Kidney tubule cell (primary cell): ENCODE measurements around the gene ADORA1.

Experiments used
- DNase-seq: peaks from one replicate; pipeline ENCODE4 v3.0.0-alpha.2; 2018; ENCODE audit warnings: low spot score

ADORA1 gene

GRCh38 chr1:203187304-203187685 is 59.8 kb downstream of the ADORA1 start:
- no peak for DNase-seq

DNA sequence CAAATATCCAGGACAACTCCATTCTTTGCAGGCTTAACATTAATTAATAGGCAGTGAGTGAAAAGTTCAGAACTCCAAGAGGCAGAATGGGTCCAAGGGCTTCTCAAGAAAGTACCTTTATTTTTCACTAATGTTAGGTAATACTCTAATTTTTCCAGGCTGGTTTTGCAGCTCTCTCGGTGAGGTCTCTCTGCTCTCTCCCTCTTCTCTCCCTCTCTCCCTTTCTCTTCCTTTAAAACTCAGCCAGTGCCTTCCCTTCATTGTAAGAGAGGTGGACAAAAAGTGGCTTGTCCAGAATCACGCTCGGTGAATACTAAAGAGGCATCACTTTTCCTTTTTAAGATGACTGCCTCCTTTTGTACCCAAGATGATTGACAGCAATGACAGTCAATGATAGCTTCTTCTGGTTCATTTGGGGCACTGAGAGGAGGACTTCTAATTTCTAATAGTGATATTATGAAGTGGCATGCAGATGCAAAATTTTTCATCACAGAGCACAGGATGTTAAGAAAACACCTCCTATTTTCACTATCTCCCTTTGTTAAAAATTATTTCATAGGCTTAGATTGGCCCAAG is 60.3 kb downstream of the ADORA1 start:
- no peak for DNase-seq

DNA sequence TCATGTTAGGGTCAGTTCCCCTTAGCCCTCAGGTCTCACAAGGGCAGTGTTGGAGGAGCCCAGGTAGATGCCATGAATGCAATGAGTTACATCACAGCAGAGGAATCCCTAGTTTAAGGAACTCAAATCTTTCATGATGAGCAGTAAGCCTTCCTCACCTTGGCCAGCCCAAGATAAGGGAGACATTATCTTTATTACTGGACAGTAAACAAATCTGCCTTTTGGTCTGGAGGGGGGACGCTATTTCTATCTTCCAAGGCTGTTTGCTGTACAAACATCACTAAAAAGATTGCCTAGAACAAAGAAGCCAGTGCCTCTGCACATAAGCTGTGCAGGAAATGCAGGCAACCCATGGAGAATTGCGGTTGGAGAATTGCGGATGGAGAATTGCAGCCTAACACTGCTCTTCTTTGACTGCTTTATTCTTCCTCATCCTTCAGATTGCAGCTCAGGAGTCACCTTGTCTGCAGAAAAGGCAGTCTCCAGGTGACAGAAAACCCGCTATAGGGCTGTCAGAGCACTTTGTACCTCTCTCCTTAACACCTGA is 61.2 kb downstream of the ADORA1 start:
- DNase-seq: no peak

DNA sequence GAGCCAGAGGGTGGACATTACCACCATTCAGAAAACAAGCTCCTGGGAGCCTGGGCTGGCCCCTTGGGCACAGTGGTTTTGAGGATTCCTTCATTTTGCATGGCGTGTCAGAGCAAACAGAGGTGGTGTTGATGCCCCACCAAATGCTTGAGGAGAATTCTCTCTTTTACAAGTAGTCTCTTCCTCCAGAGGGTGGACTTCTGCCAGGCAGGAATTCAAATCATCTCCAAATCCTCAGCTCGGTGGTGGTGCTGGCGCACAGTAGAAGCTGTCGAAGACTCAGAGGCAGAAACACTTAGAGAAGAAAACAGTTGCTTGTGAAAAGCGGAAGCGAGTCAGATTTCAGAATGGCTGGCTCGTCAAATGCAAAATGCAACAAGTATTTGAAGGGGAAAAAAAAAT is 62.4 kb downstream of the ADORA1 start:
- DNase-seq: no peak

- no peak for DNase-seq
Measured at GRCh38 chr1:203190949-203191348, 63.4 kb downstream of the ADORA1 start.

DNA sequence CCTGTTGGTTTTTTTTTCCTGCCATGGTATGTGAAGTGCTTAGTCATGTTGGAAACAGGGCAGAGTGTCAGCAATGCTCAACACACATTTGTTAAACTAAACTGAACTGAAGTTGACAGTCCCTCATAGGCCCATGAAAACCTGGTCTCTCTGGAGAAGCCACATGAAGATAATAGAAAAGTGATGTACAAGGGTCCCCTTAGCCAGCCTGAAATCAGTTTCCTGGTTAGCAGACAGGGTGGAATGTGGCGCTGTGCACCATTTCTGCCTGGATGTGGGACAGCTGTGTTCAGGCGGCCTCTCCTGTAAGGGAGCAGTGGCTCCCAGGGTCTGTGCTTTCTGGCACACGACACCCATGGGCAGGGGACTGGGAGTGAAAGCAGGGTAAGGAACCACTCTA is 68.8 kb downstream of the ADORA1 start:
- DNase-seq: no peak

- DNase-seq: peak; percentile 74
Measured at GRCh38 chr1:203197625-203198024, 70.1 kb downstream of the ADORA1 start.

GRCh38 chr1:203199002-203199401 is 71.5 kb downstream of the ADORA1 start:
- no peak for DNase-seq

DNA sequence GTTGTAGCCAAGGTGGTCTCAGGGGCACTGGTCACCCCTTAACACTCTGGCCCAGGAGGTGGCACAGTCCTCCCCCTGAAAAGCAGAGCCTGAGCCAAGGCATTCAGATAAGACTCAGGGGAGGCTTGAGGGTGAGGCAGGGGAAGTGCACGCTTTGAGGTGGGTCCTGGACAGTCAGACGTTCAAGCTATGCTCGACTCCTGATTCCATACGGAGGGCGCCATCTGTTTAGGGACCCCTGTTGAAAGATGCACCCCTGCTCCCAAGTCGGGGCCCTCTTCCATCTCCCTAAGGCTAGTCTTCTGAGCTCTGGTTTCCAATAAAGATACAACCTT is 71.9 kb downstream of the ADORA1 start:
- DNase-seq: no peak

DNA sequence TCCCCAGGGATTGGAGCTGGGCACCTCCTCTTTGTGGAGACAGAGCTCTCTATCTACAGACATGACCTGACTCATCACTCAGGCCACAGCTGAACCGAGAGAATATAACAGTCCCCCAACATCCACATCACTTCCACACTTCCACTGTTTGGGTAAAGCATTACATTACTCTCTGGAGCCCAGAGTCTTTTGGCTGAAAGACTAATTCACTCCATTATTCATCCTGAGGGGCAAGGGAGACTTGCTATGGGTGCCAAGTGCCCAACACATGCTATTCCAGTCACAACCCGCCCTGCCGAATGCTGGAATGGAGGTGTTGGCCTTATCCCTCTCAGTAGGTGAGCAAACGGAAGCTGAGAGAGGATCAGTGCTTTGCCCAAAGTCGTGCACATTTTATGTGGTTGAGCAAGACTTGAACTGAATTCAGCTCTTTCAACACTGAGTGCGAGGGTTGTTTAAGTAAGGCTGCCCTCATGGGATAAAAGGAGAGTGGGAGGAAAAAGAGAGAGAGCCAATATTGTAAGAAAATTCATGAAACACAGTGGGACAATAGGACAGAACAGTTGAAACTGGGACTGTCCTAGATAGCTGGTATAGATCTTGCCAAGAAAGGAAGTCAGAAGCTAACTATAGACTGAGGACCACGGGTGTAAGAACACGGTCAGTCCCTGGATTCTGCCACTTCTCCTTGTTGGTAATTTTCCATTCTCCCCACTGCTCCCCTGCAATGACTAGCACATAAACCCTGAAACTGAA is 72.5 kb downstream of the ADORA1 start:
- DNase-seq: no peak

GRCh38 chr1:203200916-203201315 is 73.4 kb downstream of the ADORA1 start:
- DNase-seq: no peak

DNA sequence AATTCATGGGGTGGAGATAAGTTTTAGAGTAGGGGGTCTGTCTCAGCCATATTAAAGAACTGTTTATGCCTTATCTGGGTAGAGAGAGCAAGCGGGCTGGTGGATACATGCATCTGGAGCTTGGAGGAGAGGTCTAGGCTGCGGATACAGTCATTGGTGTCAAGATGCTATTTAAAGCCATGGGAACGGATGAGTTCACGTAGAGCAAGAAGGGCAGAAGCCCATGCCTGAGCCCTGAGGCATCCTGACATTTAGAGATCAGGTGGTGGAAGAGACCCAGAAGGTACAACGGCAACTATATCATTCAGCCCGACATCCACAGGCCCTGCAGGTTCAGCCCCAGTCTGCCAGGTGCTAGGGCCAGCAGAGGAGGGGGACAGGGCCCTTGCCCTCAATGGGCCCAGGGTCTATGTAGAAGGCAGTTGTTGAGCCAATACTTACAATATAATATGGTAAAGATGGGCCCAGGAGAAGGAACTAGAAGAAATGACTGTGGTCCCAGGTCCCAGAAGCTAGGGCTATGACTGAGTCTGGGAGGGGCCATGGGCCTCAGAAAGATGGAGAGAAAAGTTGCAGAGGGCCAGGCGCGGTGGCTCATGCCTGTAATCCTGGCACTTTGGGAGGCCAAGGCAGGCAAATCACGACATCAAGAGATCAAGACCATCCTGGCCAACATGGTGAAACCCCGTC is 74.1 kb downstream of the ADORA1 start:
- no peak for DNase-seq

DNA sequence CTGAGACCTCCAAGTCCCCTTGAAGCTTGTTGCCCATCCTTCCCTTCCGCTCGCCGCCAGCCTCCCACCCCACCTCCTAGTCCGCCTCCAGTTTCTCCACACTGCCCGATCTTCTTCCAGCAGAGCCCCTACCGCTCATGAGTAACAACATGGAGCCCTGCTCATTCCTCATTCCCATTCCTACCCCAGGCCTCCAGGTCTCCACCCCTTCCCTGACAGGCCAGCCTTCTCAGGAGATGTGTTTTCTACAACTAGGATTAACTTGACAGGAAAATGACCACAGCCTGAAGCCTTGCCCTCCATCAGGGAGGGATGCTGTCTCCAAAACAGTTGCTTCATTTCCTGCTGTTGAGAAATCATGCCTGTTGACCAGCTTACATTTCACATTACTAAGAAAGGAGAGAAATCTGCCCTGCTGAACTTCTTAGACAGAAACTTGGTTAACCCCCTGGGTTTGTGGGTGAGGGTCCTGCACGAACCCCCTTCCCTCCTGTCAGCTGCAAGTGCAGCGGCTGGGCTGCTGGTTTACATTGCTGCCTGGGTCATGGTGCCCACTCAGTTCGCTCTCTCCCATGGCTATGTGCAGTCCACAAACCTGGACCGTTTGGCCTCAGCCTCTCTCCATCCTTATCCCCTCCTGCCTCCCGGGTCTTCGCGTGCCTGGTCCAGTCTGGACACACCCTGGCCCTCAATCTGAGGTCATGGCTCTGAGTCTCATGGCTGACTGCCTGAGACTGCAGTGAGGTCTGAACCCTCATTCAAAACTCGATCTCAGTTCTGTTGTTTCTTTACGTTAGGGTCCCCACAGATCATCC is 75.1 kb downstream of the ADORA1 start:
- no peak for DNase-seq

- no peak for DNase-seq
Measured at GRCh38 chr1:203204756-203205155, 77.2 kb downstream of the ADORA1 start.

DNA sequence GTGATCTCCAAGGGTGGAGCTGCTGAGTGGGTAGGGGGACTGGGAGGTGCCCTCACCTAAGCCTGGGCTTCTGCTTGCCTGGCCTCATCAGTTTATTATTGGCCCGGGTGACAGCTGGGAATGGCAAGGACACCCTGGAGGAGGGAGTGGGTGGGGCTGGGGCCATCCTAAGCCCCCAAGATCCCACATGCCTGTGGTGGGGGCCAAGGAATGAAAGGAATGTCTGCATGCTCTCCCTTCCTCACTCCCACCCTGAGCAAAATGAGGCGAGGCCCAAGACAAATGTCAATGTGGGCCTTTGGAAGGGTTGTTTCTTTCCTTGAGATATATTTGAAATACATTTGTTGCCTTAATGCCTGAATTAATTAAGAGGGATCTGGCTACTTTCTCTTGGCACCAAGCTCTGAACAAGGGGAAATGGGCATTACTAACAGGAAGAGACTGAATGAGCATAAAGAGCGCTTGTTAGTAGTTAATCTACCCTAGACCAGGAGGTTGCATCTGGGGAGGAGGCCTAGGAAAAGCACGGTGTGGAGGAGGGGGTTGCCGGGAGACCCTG is 78.7 kb downstream of the ADORA1 start:
- no peak for DNase-seq

GRCh38 chr1:203207751-203208150 is 80.2 kb downstream of the ADORA1 start:
- no peak for DNase-seq

DNA sequence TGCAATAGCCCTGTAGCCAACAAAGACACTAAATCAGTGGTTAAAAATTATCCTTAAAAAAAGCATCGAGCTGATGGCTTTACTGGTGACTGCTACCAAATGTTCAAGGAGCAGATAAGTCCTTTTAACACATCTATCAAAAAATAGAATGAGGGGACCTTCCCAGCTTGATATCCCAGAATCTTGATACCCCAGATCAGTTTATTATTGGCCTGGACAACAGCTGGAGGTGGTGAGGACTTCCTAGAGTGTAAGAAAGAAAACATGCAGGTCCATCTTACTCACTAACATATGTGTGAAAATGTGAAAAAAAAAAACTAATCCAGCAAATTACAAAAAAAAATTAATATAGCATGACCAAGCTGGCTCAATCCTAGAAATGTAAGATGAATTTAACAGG is 80.7 kb downstream of the ADORA1 start:
- DNase-seq: no peak

GRCh38 chr1:203210350-203210749 is 82.8 kb downstream of the ADORA1 start:
- no peak for DNase-seq

DNA sequence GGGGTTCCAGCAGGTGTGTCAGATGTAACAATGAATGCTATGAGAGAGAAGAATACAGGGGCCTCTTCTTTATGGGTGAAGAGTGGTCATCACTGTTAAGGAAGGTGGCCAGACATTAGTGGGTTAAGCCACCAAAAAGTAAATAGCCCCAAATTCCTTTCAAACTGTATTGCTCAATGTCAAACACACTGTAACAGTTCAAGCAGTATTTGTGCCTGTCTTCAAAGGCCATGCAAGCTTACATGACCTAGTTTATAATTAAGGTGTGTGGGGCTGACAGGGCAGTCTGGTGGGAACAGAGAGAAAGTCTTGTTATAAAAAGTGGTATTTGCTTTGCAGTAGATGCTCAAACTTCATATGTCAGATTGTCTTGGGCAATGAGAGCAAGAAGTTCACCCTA is 83.5 kb downstream of the ADORA1 start:
- no peak for DNase-seq

GRCh38 chr1:203211812-203212211 is 84.3 kb downstream of the ADORA1 start:
- DNase-seq: no peak

- DNase-seq: no peak
Measured at GRCh38 chr1:203213126-203213525, 85.6 kb downstream of the ADORA1 start.

DNA sequence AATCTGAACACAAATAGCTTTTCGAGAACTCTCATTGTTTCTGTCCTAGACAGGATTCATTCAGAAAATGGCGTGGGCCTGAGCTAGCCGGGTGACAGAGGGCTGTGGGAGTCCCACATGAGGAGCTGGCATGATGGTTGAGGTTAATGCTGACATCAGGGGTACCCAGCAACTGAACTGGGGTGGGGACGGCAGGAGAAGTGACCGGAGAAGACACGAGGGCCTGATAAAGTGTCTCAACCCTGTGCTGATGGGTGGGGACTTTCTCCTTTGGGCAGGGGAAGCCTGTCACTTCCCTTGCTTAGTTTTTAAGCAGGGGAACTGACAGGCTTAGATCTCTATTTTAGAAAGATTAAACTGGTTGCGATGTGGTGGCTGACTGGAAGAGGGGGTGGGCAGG is 87.3 kb downstream of the ADORA1 start:
- no peak for DNase-seq
